WI38 (cell line): Measurements from ENCODE around the gene CD63.

Experiments used
- H3K4me3 ChIP-seq: 2 replicates; pipeline ENCODE4 v1.5.1; 2011; ENCODE audit warnings: low read depth, mild to moderate bottlenecking, control low read depth, low read length
- TF ChIP-seq, protein P1 (sequence below): IDR thresholded peaks from 2 replicates; pipeline ENCODE4 v1.5.1; 2012; ENCODE audit warnings: low read depth, mild to moderate bottlenecking, control low read depth, low read length

Gene CD63

GRCh38 chr12:55732288-55732687 is 3.5 kb upstream of the CD63 start:
- no peak overlapping the region for H3K4me3 ChIP-seq
- TF ChIP-seq, protein P1, sequence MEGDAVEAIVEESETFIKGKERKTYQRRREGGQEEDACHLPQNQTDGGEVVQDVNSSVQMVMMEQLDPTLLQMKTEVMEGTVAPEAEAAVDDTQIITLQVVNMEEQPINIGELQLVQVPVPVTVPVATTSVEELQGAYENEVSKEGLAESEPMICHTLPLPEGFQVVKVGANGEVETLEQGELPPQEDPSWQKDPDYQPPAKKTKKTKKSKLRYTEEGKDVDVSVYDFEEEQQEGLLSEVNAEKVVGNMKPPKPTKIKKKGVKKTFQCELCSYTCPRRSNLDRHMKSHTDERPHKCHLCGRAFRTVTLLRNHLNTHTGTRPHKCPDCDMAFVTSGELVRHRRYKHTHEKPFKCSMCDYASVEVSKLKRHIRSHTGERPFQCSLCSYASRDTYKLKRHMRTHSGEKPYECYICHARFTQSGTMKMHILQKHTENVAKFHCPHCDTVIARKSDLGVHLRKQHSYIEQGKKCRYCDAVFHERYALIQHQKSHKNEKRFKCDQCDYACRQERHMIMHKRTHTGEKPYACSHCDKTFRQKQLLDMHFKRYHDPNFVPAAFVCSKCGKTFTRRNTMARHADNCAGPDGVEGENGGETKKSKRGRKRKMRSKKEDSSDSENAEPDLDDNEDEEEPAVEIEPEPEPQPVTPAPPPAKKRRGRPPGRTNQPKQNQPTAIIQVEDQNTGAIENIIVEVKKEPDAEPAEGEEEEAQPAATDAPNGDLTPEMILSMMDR, result no peak

DNA sequence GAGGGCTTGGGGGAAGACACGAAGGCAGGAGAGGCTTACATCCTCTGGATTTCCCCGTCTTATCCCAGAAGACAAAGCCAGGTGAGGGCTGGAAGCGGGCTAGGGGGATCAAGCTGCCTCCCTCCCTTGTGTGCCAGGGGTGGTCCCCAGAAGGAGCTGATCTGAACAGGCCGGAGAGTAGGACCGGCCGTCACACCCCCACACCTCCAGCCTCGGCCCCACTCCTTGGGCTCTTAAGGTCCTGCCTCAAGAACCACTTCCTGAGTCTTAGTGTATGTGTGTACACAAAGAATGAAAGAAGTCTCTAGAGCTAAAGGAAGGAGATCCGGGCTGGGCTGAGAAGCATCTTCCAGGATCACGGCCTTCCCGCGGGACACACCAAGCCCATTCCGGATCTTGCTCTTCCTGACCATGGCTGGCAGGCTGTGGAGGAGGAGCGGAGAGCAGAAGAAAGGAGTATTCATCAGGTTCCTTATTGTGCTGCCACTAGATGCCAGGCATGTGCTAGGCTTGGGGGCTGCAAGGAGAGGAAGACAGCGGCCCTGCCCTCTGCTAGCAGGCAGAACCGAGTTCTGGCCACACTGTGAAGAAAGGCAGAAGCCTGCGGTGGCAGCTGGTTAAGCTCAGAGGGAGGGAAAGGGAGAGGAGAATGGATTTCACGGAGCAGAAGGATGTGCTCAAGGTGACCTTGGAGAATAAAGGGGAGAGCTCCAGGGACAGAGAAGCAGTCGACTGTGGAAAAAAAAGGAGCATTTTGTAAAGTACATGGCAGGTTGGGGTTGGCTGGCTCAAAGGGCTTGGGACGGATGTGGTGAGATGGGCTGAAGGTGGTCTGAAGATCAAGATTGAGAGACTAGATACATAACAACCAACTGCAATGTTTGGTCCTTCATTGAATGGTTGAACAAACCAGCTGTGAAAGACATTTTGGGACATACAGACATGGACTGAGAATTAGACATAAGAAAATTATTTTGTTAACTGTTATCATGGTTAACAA is 1.3 kb upstream of the CD63 start:
- peak overlapping the region; percentile 95 for H3K4me3 ChIP-seq
- TF ChIP-seq, protein P1, result no peak

- TF ChIP-seq, protein P1, result no peak
- H3K4me3 ChIP-seq, result peak overlapping the region; percentile 95
Measured at GRCh38 chr12:55728186-55728938, 447 bp downstream of the CD63 start.

GRCh38 chr12:55727643-55728185 is 1.1 kb downstream of the CD63 start:
- TF ChIP-seq, protein P1, result no peak
- peak overlapping the region; percentile 95 for H3K4me3 ChIP-seq

DNA sequence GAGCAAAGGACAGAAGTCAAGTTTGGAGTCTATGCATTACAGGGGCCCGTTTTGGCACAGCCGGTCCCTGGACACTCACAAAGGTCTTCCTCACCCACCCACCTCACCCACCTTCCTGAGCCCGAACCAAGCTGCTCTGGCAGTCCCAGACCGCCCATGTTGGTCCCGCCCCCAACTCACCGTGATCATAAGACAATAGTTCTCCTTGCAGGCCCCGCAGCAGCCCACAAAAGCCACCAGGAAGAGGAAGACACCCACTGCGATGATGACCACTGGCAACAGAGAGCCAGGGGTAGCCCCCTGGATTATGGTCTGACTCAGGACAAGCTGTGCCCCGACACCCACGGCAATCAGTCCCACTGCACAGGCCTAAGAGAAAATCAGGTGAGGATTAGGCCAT is 1.8 kb downstream of the CD63 start:
- TF ChIP-seq, protein P1, result no peak
- H3K4me3 ChIP-seq, result peak overlapping the region; percentile 95

DNA sequence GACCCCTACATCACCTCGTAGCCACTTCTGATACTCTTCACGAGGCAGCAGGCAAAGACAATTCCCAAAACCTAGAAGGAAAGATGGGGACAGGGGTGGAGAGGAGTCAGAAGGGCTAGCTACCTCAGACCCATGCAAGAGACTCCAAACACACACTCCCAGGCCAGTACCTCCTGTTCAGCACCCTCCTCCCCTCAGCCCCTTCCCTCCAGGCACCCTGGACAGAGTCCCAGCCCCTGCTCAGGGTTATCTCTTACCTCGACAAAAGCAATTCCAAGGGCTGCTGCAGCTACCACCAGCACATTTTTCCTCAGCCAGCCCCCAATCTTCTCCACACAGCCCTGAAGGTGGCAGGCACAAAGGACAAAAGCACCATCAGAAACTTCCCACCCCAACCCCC is 3.3 kb downstream of the CD63 start:
- H3K4me3 ChIP-seq, result no peak overlapping the region
- TF ChIP-seq, protein P1, result no peak
